ENCODE results near the gene SUPT4H1. TPM values are rescaled to one million over a fixed set of nuclear protein-coding genes. Genes with fewer than 3 reads are reported as not detected.
A peak's percentile ranks its signal among the peaks of the same experiment; 100 is the strongest.

SUPT4H1 gene
- total and polyA plus RNA-seq, 9 of the 15 experiments (the other 6 are each of a cell fraction or from before 2014, with no cell fraction given): 62.1 to 320 (median 117) TPM

DNA sequence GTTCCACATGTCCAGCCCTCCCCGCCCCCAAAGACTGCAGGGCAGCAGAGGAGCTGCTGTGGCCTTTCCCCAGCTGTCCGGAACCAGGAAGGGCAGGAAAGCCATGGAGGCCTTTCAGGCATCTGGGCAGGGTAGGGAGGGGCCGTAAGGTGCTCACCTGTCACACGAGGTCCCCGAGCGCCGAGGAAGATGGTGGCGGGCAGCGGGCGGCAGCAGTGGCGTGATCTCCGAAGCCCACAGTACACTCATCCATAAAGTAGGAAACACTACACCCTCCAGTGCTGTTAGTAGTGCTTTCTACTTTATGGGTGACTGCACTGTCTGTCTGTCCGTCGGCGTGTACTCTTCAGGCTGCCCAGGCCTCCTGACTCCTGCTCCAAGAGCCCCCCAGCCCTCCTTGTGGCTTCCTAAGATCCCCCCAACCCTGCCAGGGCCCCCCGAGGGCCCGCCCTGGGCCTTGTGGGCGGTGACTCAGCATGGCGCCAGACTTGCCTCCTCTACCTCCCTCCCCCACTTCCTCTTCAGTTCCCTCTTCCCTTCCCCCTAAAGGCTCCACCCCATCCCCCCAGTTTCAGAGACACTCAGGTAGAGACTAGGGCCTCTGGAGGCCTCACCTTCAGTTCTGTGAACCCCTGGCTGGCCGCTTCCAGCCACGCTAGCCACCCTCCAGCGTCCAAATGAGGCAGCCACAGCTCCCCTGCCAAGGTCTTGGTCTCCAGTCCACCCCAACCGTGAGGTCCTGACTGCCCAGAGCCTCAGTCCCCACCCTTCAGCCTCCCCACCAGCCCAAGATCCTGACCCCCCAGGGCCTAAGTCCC lies 20.8 kb downstream of the SUPT4H1 start (continued):
- TF ChIP-seq KAT8 (IDR thresholded peaks at IDR 0.05; ENCODE audit: low read depth): no peak
- TF ChIP-seq, protein P1, sequence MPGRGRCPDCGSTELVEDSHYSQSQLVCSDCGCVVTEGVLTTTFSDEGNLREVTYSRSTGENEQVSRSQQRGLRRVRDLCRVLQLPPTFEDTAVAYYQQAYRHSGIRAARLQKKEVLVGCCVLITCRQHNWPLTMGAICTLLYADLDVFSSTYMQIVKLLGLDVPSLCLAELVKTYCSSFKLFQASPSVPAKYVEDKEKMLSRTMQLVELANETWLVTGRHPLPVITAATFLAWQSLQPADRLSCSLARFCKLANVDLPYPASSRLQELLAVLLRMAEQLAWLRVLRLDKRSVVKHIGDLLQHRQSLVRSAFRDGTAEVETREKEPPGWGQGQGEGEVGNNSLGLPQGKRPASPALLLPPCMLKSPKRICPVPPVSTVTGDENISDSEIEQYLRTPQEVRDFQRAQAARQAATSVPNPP (IDR thresholded peaks at IDR 0.05; ENCODE audit: borderline replicate concordance, insufficient read depth, insufficient read length): no peak
- TF ChIP-seq, protein P2, sequence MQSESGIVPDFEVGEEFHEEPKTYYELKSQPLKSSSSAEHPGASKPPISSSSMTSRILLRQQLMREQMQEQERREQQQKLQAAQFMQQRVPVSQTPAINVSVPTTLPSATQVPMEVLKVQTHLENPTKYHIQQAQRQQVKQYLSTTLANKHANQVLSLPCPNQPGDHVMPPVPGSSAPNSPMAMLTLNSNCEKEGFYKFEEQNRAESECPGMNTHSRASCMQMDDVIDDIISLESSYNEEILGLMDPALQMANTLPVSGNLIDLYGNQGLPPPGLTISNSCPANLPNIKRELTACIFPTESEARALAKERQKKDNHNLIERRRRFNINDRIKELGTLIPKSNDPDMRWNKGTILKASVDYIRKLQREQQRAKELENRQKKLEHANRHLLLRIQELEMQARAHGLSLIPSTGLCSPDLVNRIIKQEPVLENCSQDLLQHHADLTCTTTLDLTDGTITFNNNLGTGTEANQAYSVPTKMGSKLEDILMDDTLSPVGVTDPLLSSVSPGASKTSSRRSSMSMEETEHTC (IDR thresholded peaks at IDR 0.05): no peak
- TF ChIP-seq, protein P3, sequence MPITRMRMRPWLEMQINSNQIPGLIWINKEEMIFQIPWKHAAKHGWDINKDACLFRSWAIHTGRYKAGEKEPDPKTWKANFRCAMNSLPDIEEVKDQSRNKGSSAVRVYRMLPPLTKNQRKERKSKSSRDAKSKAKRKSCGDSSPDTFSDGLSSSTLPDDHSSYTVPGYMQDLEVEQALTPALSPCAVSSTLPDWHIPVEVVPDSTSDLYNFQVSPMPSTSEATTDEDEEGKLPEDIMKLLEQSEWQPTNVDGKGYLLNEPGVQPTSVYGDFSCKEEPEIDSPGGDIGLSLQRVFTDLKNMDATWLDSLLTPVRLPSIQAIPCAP (CRISPR knock-in tag; IDR thresholded peaks at IDR 0.05; ENCODE audit: borderline replicate concordance): no peak
- no peak for TF ChIP-seq ZC3H8 (IDR thresholded peaks at IDR 0.05)
- TF ChIP-seq NONO (IDR thresholded peaks at IDR 0.05; ENCODE audit: low read depth in 2 of 2, low read length in 1 of 2): no peak; a peak in 1 of 4 replicates
- TF ChIP-seq, protein P4, sequence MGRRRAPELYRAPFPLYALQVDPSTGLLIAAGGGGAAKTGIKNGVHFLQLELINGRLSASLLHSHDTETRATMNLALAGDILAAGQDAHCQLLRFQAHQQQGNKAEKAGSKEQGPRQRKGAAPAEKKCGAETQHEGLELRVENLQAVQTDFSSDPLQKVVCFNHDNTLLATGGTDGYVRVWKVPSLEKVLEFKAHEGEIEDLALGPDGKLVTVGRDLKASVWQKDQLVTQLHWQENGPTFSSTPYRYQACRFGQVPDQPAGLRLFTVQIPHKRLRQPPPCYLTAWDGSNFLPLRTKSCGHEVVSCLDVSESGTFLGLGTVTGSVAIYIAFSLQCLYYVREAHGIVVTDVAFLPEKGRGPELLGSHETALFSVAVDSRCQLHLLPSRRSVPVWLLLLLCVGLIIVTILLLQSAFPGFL (CRISPR knock-in tag; IDR thresholded peaks at IDR 0.05): 0 out of 2 replicates have a peak, but pooled peaks have one; percentile 5
- no peak; a peak in 1 of 4 replicates for TF ChIP-seq KDM1A (IDR thresholded peaks at IDR 0.05)
- TF ChIP-seq, protein P5, sequence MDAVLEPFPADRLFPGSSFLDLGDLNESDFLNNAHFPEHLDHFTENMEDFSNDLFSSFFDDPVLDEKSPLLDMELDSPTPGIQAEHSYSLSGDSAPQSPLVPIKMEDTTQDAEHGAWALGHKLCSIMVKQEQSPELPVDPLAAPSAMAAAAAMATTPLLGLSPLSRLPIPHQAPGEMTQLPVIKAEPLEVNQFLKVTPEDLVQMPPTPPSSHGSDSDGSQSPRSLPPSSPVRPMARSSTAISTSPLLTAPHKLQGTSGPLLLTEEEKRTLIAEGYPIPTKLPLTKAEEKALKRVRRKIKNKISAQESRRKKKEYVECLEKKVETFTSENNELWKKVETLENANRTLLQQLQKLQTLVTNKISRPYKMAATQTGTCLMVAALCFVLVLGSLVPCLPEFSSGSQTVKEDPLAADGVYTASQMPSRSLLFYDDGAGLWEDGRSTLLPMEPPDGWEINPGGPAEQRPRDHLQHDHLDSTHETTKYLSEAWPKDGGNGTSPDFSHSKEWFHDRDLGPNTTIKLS (IDR thresholded peaks at IDR 0.05; ENCODE audit: borderline replicate concordance, low read depth): no peak
- TF ChIP-seq, protein P6, sequence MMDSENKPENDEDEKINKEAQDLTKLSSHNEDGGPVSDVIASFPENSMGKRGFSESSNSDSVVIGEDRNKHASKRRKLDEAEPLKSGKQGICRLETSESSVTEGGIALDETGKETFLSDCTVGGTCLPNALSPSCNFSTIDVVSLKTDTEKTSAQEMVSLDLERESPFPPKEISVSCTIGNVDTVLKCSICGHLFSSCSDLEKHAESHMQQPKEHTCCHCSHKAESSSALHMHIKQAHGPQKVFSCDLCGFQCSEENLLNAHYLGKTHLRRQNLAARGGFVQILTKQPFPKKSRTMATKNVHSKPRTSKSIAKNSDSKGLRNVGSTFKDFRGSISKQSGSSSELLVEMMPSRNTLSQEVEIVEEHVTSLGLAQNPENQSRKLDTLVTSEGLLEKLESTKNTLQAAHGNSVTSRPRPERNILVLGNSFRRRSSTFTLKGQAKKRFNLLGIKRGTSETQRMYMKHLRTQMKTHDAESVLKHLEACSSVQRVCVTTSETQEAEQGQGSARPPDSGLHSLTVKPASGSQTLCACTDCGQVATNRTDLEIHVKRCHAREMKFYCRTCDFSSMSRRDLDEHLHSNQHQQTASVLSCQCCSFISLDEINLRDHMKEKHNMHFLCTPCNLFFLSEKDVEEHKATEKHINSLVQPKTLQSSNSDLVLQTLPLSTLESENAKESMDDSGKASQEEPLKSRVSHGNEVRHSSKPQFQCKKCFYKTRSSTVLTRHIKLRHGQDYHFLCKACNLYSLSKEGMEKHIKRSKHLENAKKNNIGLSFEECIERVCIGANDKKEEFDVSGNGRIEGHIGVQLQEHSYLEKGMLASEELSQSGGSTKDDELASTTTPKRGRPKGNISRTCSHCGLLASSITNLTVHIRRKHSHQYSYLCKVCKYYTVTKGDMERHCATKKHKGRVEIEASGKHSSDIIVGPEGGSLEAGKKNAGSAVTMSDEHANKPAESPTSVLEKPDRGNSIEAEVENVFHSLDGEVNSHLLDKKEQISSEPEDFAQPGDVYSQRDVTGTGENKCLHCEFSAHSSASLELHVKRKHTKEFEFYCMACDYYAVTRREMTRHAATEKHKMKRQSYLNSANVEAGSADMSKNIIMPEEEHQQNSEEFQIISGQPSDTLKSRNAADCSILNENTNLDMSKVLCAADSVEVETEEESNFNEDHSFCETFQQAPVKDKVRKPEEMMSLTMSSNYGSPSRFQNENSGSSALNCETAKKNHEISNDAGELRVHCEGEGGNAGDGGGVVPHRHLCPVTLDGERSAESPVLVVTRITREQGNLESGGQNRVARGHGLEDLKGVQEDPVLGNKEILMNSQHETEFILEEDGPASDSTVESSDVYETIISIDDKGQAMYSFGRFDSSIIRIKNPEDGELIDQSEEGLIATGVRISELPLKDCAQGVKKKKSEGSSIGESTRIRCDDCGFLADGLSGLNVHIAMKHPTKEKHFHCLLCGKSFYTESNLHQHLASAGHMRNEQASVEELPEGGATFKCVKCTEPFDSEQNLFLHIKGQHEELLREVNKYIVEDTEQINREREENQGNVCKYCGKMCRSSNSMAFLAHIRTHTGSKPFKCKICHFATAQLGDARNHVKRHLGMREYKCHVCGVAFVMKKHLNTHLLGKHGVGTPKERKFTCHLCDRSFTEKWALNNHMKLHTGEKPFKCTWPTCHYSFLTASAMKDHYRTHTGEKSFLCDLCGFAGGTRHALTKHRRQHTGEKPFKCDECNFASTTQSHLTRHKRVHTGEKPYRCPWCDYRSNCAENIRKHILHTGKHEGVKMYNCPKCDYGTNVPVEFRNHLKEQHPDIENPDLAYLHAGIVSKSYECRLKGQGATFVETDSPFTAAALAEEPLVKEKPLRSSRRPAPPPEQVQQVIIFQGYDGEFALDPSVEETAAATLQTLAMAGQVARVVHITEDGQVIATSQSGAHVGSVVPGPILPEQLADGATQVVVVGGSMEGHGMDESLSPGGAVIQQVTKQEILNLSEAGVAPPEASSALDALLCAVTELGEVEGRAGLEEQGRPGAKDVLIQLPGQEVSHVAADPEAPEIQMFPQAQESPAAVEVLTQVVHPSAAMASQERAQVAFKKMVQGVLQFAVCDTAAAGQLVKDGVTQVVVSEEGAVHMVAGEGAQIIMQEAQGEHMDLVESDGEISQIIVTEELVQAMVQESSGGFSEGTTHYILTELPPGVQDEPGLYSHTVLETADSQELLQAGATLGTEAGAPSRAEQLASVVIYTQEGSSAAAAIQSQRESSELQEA (IDR thresholded peaks at IDR 0.05; ENCODE audit: low read depth): no peak
- TF ChIP-seq ZBTB17 (CRISPR knock-in tag; IDR thresholded peaks at IDR 0.05): 0 out of 2 replicates have a peak, but pooled peaks have one; percentile 22
